Panc1 (cell line): ENCODE measurements around the gene APOBEC3G.

Source experiments
- POLR2AphosphoS5 ChIP-seq: IDR thresholded peaks from 2 replicates; pipeline ENCODE4 v1.6.1; 2012; ENCODE audit warnings: mild to moderate bottlenecking, low read depth, low read length, moderate library complexity
- SIN3A ChIP-seq: IDR thresholded peaks from 2 replicates; pipeline ENCODE4 v1.6.1; 2012; ENCODE audit warnings: low read depth, mild to moderate bottlenecking, low read length, moderate library complexity, borderline replicate concordance; ENCODE audit not compliant: insufficient read depth
- TCF7L2 ChIP-seq: IDR thresholded peaks from 2 replicates; pipeline ENCODE4 v1.6.1; 2011; ENCODE audit warnings: mild to moderate bottlenecking, low read depth, low read length, inconsistent platforms
- TF ChIP-seq, protein P1 (sequence below): fragments of 450-650 bp; IDR thresholded peaks from 2 replicates; pipeline ENCODE4 v1.5.1; 2017; ENCODE audit warnings: mild to moderate bottlenecking
- TF ChIP-seq, protein P2 (sequence below), 2 experiments: IDR thresholded peaks; 2 replicates each; pipeline ENCODE4 v1.6.1; 2011 to 2012; ENCODE audit warnings: low read depth in 2 of 2, control low read depth in 1 of 2, low read length in 1 of 2, mild to moderate bottlenecking in 1 of 2, moderate library complexity in 1 of 2; ENCODE audit not compliant: insufficient read depth in 1 of 2

DNA sequence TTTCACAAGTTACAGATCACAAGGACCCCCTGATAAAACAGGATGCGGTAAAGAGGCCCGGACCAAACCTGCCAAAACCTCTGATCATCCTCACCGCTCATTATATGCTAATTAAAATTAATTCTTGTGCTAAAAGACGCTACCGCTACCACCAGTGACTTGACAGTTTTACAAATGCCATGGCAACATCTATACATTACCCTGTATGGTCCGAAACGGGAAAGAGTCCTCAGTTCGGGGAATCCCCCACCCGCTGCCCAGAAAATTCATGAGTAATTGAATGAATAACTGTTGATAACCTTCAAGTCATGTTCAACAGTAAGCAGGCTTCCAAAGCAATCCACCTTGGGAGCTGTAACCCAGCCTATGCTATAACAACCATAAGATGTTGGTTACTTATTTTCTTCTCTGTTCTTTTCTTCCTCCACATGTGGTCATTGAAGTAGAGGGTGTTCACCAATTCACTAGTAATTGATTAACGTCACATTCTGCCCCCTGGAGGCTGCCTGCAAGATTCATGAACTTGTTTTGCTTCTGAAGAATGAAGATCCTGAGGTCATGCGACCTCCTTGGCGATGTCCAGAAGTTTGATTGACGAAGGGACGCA lies 40.6 kb downstream of the APOBEC3G start:
- TF ChIP-seq, protein P1, sequence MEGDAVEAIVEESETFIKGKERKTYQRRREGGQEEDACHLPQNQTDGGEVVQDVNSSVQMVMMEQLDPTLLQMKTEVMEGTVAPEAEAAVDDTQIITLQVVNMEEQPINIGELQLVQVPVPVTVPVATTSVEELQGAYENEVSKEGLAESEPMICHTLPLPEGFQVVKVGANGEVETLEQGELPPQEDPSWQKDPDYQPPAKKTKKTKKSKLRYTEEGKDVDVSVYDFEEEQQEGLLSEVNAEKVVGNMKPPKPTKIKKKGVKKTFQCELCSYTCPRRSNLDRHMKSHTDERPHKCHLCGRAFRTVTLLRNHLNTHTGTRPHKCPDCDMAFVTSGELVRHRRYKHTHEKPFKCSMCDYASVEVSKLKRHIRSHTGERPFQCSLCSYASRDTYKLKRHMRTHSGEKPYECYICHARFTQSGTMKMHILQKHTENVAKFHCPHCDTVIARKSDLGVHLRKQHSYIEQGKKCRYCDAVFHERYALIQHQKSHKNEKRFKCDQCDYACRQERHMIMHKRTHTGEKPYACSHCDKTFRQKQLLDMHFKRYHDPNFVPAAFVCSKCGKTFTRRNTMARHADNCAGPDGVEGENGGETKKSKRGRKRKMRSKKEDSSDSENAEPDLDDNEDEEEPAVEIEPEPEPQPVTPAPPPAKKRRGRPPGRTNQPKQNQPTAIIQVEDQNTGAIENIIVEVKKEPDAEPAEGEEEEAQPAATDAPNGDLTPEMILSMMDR: peak; percentile 63
- TF ChIP-seq, protein P2, sequence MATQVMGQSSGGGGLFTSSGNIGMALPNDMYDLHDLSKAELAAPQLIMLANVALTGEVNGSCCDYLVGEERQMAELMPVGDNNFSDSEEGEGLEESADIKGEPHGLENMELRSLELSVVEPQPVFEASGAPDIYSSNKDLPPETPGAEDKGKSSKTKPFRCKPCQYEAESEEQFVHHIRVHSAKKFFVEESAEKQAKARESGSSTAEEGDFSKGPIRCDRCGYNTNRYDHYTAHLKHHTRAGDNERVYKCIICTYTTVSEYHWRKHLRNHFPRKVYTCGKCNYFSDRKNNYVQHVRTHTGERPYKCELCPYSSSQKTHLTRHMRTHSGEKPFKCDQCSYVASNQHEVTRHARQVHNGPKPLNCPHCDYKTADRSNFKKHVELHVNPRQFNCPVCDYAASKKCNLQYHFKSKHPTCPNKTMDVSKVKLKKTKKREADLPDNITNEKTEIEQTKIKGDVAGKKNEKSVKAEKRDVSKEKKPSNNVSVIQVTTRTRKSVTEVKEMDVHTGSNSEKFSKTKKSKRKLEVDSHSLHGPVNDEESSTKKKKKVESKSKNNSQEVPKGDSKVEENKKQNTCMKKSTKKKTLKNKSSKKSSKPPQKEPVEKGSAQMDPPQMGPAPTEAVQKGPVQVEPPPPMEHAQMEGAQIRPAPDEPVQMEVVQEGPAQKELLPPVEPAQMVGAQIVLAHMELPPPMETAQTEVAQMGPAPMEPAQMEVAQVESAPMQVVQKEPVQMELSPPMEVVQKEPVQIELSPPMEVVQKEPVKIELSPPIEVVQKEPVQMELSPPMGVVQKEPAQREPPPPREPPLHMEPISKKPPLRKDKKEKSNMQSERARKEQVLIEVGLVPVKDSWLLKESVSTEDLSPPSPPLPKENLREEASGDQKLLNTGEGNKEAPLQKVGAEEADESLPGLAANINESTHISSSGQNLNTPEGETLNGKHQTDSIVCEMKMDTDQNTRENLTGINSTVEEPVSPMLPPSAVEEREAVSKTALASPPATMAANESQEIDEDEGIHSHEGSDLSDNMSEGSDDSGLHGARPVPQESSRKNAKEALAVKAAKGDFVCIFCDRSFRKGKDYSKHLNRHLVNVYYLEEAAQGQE (IDR thresholded peaks at IDR 0.05; ENCODE audit: insufficient read depth in 1 of 2, low read depth in 2 of 2, low read length in 1 of 2): no peak
- TF ChIP-seq POLR2AphosphoS5 (no peak), TCF7L2 (no peak), SIN3A (no peak)
